SU-DHL-6 (cell line): Measurements from ENCODE around the gene NMT2.

Experiments
- H2AFZ ChIP-seq: fragments of 200-600 bp; sonication (generic); 2 replicates; pipeline ENCODE4 v1.6.1; 2014; ENCODE audit warnings: low read depth, mild to moderate bottlenecking, moderate library complexity, mixed read lengths, antibody characterized with exemption, low read length; ENCODE audit not compliant: severe bottlenecking
- H3F3A ChIP-seq: fragments of 200-600 bp; shearing (Covaris generic); 2 replicates; pipeline ENCODE4 v1.6.0; 2016; ENCODE audit warnings: antibody characterized with exemption, mild to moderate bottlenecking; ENCODE audit not compliant: insufficient read depth
- H3K27ac ChIP-seq: fragments of 200-600 bp; sonication (generic); 2 replicates; pipeline ENCODE4 v1.5.1; 2016; ENCODE audit warnings: low read depth, mild to moderate bottlenecking, low read length, moderate library complexity, mixed read lengths
- H3K27me3 ChIP-seq: fragments of 200-600 bp; sonication (generic), shearing (Covaris generic); 2 replicates; pipeline ENCODE4 v1.6.0; 2014; ENCODE audit warnings: mild to moderate bottlenecking, low read length
- H3K36me3 ChIP-seq: fragments of 200-600 bp; sonication (generic); 2 replicates; pipeline ENCODE4 v1.6.1; 2014; ENCODE audit warnings: mild to moderate bottlenecking, low read length, mixed read lengths
- H3K4me2 ChIP-seq: fragments of 300-600, 200-600 bp; shearing (Covaris generic), sonication (generic); 2 replicates; pipeline ENCODE4 v1.6.0; 2014; ENCODE audit warnings: low read length, low read depth, mild to moderate bottlenecking; ENCODE audit not compliant: poor library complexity, severe bottlenecking
- H3K4me3 ChIP-seq: fragments of 200-600 bp; sonication (generic); 2 replicates; pipeline ENCODE4 v1.5.1; 2014; ENCODE audit warnings: antibody characterized with exemption, low read length, mild to moderate bottlenecking, mixed read lengths; ENCODE audit not compliant: insufficient read depth, poor library complexity, severe bottlenecking
- H3K79me2 ChIP-seq: fragments of 200-600 bp; sonication (generic); 2 replicates; pipeline ENCODE4 v1.6.1; 2014; ENCODE audit warnings: mild to moderate bottlenecking, low read length, moderate library complexity; ENCODE audit not compliant: insufficient read depth
- H3K9ac ChIP-seq: fragments of 200-600 bp; sonication (generic); 2 replicates; pipeline ENCODE4 v1.7.0; 2014; ENCODE audit warnings: mild to moderate bottlenecking, low read length
- H3K9me2 ChIP-seq: fragments of 200-600 bp; sonication (generic); replicated peaks from 2 replicates; pipeline ENCODE4 v1.6.1; 2014; ENCODE audit warnings: low read length; ENCODE audit not compliant: insufficient read depth
- H3K9me3 ChIP-seq: fragments of 200-600 bp; sonication (generic); 2 replicates; pipeline ENCODE4 v1.6.1; 2014; ENCODE audit warnings: low read length, mixed read lengths; ENCODE audit not compliant: insufficient read depth
- H4K20me1 ChIP-seq: fragments of 200-600 bp; sonication (generic); 2 replicates; pipeline ENCODE4 v1.6.1; 2014; ENCODE audit warnings: low read depth, mild to moderate bottlenecking, antibody characterized with exemption, low read length, moderate library complexity, mixed read lengths
- EZH2phosphoT487 ChIP-seq: fragments of 200-600 bp; sonication (generic), shearing (Covaris generic); conservative IDR thresholded peaks from 2 replicates; pipeline ENCODE4 v1.6.1; 2018; ENCODE audit warnings: mild to moderate bottlenecking, antibody characterized with exemption, low read length, moderate library complexity, mixed read lengths
- TF ChIP-seq, protein P1 (sequence below): fragments of 200-600 bp; sonication (generic); IDR thresholded peaks from one replicate; pipeline ENCODE4 v1.5.1; 2017; ENCODE audit warnings: antibody characterized with exemption, mild to moderate bottlenecking, low read length, moderate library complexity; ENCODE audit not compliant: insufficient read depth, poor library complexity, severe bottlenecking

NMT2 gene

DNA sequence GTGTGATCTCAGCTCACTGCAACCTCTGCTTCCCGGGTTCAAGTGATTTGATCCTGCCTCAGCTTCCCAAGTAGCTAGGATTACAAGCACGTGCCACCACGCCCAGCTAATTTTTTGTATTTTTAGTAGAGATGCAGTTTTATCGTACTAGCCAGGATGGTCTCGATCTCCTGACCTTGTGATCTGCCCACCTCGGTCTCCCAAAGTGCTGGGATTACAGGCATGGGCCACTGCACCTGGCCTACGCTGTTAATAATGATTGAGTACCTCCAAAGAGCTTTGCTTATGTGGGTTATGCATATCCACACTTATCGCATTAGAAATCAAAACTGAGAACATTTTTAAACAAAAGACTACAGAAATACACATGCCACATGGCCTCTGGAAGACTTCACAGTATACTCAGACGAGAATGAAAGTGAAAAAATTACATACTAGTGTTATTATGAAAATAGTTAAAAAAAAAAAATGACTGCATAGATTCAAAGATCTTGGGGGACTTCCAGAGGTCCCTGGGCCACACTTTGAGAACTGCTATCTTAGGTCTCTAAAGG, 45.9 kb downstream of the NMT2 start:
- Histone ChIP-seq H3K4me3 (no peak overlapping the region), H3K4me2 (no peak overlapping the region)

GRCh38 chr10:15121707-15122106, 46.8 kb downstream of the NMT2 start:
- Histone ChIP-seq H3K4me3 (no peak overlapping the region), H3K9ac (no peak overlapping the region), H3K9me2 (no peaks in the 10 kb centered on the region), H3K27ac (no peak overlapping the region), H3K9me3 (no peaks in the 10 kb centered on the region), H3K4me2 (no peak overlapping the region), H2AFZ (no peak overlapping the region), H3K79me2 (no peaks in the 10 kb centered on the region), H4K20me1 (no peaks in the 10 kb centered on the region), H3K27me3 (no peaks in the 10 kb centered on the region), H3K36me3 (no peaks in the 10 kb centered on the region), H3F3A (no peaks in the 10 kb centered on the region)
- TF ChIP-seq, protein P1, sequence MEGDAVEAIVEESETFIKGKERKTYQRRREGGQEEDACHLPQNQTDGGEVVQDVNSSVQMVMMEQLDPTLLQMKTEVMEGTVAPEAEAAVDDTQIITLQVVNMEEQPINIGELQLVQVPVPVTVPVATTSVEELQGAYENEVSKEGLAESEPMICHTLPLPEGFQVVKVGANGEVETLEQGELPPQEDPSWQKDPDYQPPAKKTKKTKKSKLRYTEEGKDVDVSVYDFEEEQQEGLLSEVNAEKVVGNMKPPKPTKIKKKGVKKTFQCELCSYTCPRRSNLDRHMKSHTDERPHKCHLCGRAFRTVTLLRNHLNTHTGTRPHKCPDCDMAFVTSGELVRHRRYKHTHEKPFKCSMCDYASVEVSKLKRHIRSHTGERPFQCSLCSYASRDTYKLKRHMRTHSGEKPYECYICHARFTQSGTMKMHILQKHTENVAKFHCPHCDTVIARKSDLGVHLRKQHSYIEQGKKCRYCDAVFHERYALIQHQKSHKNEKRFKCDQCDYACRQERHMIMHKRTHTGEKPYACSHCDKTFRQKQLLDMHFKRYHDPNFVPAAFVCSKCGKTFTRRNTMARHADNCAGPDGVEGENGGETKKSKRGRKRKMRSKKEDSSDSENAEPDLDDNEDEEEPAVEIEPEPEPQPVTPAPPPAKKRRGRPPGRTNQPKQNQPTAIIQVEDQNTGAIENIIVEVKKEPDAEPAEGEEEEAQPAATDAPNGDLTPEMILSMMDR, result no peak
- TF ChIP-seq EZH2phosphoT487, result no peak

More for the DNA sequence above, 45.9 kb downstream of the NMT2 start:
- Histone ChIP-seq H2AFZ (no peak overlapping the region), H3K9me2 (no peaks in the 10 kb centered on the region), H4K20me1 (no peaks in the 10 kb centered on the region), H3F3A (no peaks in the 10 kb centered on the region), H3K9ac (no peak overlapping the region), H3K79me2 (no peaks in the 10 kb centered on the region), H3K27me3 (no peaks in the 10 kb centered on the region), H3K36me3 (no peaks in the 10 kb centered on the region), H3K27ac (no peak overlapping the region), H3K9me3 (no peaks in the 10 kb centered on the region)
- TF ChIP-seq, protein P1, result no peak
- TF ChIP-seq EZH2phosphoT487, result no peak

DNA sequence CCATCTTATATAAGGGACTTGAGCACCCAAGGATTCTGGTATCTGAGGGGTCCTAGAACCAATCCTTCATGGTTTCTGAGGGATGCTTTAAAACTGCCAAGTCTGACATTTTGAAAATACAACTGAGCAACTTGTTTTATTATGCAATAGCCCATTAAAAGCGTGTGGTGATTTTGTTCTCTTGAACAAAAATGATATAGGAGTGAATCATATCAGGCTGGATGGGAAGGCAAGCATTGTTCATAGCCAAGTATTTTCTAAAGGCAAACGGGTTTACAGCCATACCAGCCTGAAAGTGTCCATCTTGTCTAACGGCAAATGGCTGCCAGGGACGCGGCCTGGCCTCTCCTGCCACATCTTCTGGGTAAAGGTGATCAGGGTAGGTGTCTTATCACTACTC, 48.0 kb downstream of the NMT2 start:
- Histone ChIP-seq H3K4me2 (no peak overlapping the region), H3K4me3 (no peak overlapping the region), H3K27ac (no peak overlapping the region), H3K9me2 (no peaks in the 10 kb centered on the region), H3F3A (no peaks in the 10 kb centered on the region), H4K20me1 (no peaks in the 10 kb centered on the region), H3K79me2 (no peaks in the 10 kb centered on the region), H2AFZ (no peak overlapping the region), H3K27me3 (no peaks in the 10 kb centered on the region), H3K9me3 (no peaks in the 10 kb centered on the region), H3K9ac (no peak overlapping the region), H3K36me3 (no peaks in the 10 kb centered on the region)
- TF ChIP-seq EZH2phosphoT487, result no peak
- TF ChIP-seq, protein P1, result no peak
